Head of caudate nucleus (tissue), 42 donors: ENCODE results near the gene EIF3F.

Source experiments
- DNase-seq, 42 donors: peaks; one replicate each; pipeline versions ENCODE4 v3.0.0 to v3.0.0-alpha.2; 2020 to 2021; ENCODE audit warnings: mixed read lengths in 7 of 42
- intact Hi-C: fragments of 100-400 bp; cut with DNase I; formaldehyde crosslinking; loops from one replicate; pipeline ENCODE4 v1.15.0; 2022

Gene EIF3F

GRCh38 chr11:8034604-8035190, 47.6 kb downstream of the EIF3F start:
- peak in 24 of 42 donors; percentile 19 to 81 (median 46) for DNase-seq
- intact Hi-C loops: loop anchor here (5.0 kb wide), 1 partner anchor 58 kb away; no protein-coding TSS in a partner anchor

DNA sequence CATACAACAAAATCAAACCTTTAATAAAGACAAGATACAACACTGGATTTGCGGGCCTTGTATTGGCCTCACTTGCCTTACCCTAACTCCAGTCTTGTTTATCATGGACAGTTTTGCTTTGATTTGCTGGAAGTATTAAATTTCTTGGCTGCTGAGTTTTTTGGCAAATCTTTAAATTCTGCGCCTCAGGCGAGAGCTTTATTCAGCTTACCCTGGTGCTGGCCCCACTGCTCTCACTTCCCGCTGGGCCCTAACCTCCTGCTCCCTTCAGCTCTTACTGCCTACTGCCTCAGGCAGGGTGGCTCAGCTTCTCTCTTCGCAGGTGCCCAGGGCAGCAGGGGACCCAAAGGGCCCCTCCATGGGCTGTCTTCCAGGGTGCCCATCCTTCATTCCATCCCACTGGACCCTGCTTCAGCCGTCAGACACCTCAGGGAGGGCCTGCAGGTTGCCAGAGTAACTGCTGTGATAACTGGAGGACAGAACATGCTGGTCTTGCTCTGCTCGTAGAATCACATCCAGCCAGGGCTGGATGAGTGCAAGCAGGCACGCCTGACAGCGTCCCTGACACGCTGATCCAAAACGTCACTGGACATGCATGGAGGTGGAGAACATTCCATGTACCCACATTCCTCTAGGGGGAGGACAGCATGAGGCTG, 48.2 kb downstream of the EIF3F start:
- intact Hi-C loops: no loop called here
- peak in 1 of 42 donors; percentile 32 for DNase-seq

- DNase-seq: no peak
- intact Hi-C loops: no loop called here
These were observed 49.1 kb downstream of the EIF3F start for GRCh38 chr11:8036002-8036802.

- no peak for DNase-seq
- intact Hi-C loops: no loop called here
These were observed 49.8 kb downstream of the EIF3F start for GRCh38 chr11:8036986-8037385.

GRCh38 chr11:8038393-8038792, 51.3 kb downstream of the EIF3F start:
- DNase-seq: peak in 26 of 42 donors; percentile 20 to 76 (median 44)

GRCh38 chr11:8038811-8039529, 51.8 kb downstream of the EIF3F start:
- DNase-seq: peak in 1 of 42 donors; percentile 18
- intact Hi-C loops: no loop called here

More at GRCh38 chr11:8038393-8038792, 51.3 kb downstream of the EIF3F start:
- intact Hi-C loops: no loop called here

GRCh38 chr11:8039530-8040260, 52.6 kb downstream of the EIF3F start:
- intact Hi-C loops: no loop called here
- peak in 9 of 42 donors; percentile 13 to 53 (median 41) for DNase-seq

DNA sequence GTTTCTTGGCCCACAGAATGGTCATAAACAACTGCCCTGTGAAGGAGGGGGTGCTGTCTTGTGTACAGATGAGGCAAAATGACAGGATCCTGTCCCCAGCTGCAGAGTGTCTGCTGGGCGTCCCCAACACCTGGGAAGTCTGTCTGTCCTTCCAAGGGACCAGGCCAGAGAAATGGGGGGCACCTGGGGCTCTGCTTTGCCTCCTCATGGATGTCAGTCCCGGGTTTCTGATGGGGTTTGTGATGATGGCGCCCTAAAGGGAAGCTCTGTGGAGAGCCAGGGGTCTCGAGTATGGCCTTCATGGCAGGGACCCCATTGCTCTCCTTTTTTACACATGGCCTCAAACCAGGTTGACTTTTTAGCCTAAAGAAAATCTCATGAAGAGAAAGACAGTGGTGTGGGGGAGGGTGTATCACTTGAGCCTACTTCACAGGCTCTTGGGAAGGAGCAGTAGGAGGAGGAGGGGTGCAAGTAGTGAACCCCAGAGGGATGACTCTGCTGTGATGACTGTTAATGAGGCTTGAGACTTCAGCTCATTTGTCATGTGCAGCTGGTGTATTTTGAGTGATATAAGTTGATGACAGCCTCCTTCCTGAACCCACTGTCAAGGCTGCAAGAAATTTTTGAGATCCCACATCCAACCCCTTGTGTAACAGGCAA, 53.3 kb downstream of the EIF3F start:
- DNase-seq: peak in 10 of 42 donors; percentile 33 to 75 (median 37)
- intact Hi-C loops: no loop called here

- intact Hi-C loops: no loop called here
- DNase-seq: peak in 2 of 42 donors; percentile 16 to 19
These were observed 53.8 kb downstream of the EIF3F start for GRCh38 chr11:8040921-8041285.

GRCh38 chr11:8041576-8041975, 54.4 kb downstream of the EIF3F start:
- intact Hi-C loops: no loop called here
- peak in 2 of 42 donors; percentile 2 to 10 for DNase-seq

GRCh38 chr11:8043756-8044155, 56.6 kb downstream of the EIF3F start:
- intact Hi-C loops: no loop called here

DNA sequence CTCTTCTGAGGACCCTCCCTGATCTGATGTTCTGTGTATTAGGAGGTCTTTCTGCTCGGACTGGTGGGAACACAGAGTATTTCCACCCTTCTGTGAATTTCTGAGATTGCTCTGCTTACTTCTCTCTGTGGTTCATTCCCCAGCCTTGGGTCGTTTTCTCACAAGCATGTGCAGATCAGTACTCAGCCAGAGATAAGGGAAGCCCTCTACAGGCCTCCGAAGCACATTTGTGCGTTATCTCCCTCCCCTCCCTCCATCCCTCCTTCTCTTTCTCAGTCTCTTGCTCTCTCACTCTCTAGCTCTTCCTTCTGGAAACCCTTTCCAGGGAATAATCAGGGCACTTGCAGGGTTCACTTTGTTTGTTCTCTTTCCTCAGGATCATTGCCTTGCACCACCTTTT, 58.7 kb downstream of the EIF3F start:
- peak in 1 of 42 donors; percentile 12 for DNase-seq

More at GRCh38 chr11:8043756-8044155, 56.6 kb downstream of the EIF3F start:
- peak in 1 of 42 donors; percentile 2 for DNase-seq

GRCh38 chr11:8047382-8047781, 60.2 kb downstream of the EIF3F start:
- intact Hi-C loops: no loop called here

More for the DNA sequence above, 58.7 kb downstream of the EIF3F start:
- intact Hi-C loops: no loop called here

GRCh38 chr11:8049084-8049483, 61.9 kb downstream of the EIF3F start:
- intact Hi-C loops: no loop called here
- DNase-seq: no peak

More at GRCh38 chr11:8047382-8047781, 60.2 kb downstream of the EIF3F start:
- peak in 1 of 42 donors; percentile 3 for DNase-seq
